ENCODE results near the gene JPT1. TPM values are rescaled to one million over a fixed set of nuclear protein-coding genes. Genes with fewer than 3 reads are reported as not detected.
"Not testable (repeated sequence)": the region's sequence is repeated elsewhere in the genome, so short reads cannot be mapped to it uniquely, and the experiment has no call there.

The JPT1 gene
- total RNA-seq, 4 donors from 2014 or later, result 18.8 to 45.9 (median 31.7) TPM

GRCh38 chr17:75176625-75177024 lies 22.3 kb upstream of the JPT1 start:
- DNase-seq (ENCODE audit: low spot score), result no peak
- TF ChIP-seq, protein P1, sequence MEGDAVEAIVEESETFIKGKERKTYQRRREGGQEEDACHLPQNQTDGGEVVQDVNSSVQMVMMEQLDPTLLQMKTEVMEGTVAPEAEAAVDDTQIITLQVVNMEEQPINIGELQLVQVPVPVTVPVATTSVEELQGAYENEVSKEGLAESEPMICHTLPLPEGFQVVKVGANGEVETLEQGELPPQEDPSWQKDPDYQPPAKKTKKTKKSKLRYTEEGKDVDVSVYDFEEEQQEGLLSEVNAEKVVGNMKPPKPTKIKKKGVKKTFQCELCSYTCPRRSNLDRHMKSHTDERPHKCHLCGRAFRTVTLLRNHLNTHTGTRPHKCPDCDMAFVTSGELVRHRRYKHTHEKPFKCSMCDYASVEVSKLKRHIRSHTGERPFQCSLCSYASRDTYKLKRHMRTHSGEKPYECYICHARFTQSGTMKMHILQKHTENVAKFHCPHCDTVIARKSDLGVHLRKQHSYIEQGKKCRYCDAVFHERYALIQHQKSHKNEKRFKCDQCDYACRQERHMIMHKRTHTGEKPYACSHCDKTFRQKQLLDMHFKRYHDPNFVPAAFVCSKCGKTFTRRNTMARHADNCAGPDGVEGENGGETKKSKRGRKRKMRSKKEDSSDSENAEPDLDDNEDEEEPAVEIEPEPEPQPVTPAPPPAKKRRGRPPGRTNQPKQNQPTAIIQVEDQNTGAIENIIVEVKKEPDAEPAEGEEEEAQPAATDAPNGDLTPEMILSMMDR (IDR thresholded peaks at IDR 0.05), result no peak
- ATAC-seq (ENCODE audit: low FRiP score), result no peak

DNA sequence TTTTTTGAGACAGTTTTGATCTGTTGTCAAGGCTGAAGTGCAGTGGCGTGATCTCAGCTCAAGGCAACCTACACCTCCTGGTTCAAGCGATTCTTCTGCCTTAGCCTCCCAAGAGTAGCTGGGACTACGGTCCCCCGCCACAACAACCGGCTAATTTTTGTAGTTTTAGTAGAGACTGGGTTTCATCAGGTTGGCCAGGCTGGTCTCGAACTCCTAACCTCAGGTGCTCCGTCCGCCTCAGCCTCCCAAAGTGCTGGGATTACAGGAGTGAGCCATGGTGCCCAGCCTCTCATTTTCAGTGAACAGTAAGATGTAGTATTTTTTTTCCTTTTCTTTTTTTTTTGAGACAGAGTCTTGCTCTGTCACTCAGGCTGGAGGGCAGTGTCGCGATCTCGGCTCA lies 20.7 kb upstream of the JPT1 start:
- DNase-seq (ENCODE audit: low spot score), result no peak
- ATAC-seq (ENCODE audit: low FRiP score), result no peak
- TF ChIP-seq, protein P1 (IDR thresholded peaks at IDR 0.05), result no peak

- TF ChIP-seq, protein P1 (IDR thresholded peaks at IDR 0.05), result no peak
- no peak for ATAC-seq (ENCODE audit: low FRiP score)
Measured at GRCh38 chr17:75173526-75173925, 19.2 kb upstream of the JPT1 start.

GRCh38 chr17:75168998-75169397 lies 14.7 kb upstream of the JPT1 start:
- TF ChIP-seq, protein P1 (IDR thresholded peaks at IDR 0.05), result no peak
- ATAC-seq (ENCODE audit: low FRiP score), result no peak
- DNase-seq (ENCODE audit: low spot score), result no peak

More at GRCh38 chr17:75173526-75173925, 19.2 kb upstream of the JPT1 start:
- DNase-seq (ENCODE audit: low spot score), result no peak

DNA sequence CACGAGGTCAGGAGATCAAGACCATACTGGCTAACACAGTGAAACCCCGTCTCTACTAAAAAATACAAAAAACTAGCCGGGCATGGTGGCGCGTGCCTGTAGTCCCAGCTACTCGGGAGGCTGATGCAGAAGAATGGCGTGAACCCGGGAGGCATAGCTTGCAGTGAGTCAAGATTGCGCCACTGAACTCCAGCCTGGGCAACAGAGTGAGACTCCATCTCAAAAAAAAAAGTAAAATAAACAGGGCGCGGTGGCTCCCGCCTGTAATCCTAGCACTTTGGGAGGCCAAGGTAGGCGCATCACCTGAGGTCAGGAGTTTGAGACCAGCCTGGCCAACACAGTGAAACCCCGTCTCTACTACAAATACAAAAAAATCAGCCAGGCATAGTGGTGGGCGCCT lies 10.3 kb upstream of the JPT1 start:
- not testable (repeated sequence) for DNase-seq (ENCODE audit: low spot score)

DNA sequence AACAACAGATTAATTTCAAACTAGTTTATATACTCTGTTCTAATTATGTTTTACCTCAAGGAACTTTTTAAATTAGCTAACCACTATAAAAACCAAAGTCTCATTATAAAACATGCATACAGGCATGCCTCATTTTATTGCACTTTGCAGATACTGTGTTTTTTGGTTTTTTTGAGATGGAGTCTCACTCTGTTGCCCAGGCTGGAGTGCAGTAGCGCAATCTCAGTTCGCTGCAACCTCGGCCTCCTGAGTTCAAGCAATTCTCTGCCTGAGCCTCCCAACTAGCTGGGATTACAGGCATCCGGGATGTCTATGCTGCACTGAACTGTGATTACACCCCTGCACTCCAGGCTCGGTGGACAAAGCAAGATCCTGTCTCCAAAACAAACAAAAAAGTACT lies 8.8 kb upstream of the JPT1 start:
- DNase-seq (ENCODE audit: low spot score) (no peak), ATAC-seq (ENCODE audit: low FRiP score) (no peak)
- TF ChIP-seq, protein P1 (IDR thresholded peaks at IDR 0.05), result no peak

More for the DNA sequence above, 10.3 kb upstream of the JPT1 start:
- not testable (repeated sequence) for ATAC-seq (ENCODE audit: low FRiP score)

DNA sequence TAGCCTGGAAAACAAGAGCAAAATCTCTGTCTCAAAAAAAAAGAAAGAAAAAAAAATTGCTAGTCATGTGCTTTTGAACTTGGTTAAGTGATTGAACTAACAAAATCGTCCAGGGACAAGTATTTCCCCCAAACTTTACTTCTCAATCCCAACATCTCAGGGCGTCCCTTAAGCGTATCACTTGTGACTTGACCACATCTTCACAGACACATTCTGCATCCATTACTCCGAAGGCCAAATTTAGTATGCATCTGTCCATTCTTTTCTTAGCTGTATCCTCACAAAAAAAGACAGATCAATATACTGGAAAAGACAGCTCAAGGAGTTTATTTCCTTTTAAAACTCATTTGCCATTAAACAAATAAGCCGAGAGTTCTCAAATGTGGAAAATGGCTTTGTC lies 5.9 kb upstream of the JPT1 start:
- ATAC-seq (ENCODE audit: low FRiP score), result no peak
- TF ChIP-seq, protein P1 (IDR thresholded peaks at IDR 0.05), result no peak

More for the DNA sequence above, 5.9 kb upstream of the JPT1 start:
- no peak for DNase-seq (ENCODE audit: low spot score)
